Daoy (cell line): ENCODE measurements around the gene DTNB. TPM values are rescaled to one million over a fixed set of nuclear protein-coding genes. Genes with fewer than 3 reads are reported as not detected.
"Not testable (repeated sequence)": the region's sequence is repeated elsewhere in the genome, so short reads cannot be mapped to it uniquely, and the experiment has no call there.

Experiments
- DNase-seq: peaks from one replicate; pipeline ENCODE4 v3.0.0-alpha.2; 2015; ENCODE audit warnings: low read depth
- total RNA-seq: library from RNA; depleted of rRNA; stranded (reverse); fragments of >200 nt; shearing (Covaris generic); gene quantifications from 2 replicates; pipeline ENCODE4 v1.2.3, GENCODE V29; 2014

DTNB gene
- total RNA-seq, 1 experiment from 2014 or later = 5.0 TPM

DNA sequence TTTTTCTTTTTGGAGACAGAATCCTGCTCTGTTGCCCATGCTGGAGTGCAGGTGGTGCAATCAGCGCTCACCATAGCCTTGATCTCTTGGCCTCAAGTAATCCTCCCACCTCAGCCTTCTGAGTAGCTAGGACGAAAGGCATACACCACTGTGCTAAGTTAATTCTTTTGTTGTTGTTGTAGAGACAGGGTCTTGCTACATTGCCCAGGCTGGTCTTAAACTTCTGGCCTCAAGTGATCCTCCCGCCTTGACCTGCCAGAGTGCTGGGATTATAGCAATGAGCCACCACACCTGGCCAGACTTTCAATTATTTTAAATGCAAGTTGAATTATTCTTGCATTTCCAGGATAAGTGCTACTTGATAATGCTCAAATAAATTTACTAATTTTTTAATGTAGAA is 126.5 kb downstream of the DTNB start:
- no peak for DNase-seq

DNA sequence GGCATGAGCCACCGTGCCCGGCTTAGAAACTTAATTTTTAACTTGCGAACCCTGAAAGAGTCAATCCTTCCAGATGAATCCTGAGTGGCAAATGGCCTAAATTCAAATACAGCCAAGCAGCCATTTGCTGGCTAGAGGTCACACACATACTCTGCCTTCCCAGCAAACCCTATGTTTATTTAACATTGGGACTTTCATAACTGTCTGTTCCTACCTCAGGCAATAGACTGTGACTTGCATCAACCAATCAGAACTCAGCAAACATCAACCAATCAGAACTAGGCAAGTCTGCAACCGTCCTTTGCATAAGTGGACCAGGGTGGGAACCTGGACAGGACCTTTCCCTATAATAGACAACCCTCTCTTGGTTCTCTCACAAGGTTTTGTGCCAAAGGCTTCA is 127.5 kb downstream of the DTNB start:
- no peak for DNase-seq

DNA sequence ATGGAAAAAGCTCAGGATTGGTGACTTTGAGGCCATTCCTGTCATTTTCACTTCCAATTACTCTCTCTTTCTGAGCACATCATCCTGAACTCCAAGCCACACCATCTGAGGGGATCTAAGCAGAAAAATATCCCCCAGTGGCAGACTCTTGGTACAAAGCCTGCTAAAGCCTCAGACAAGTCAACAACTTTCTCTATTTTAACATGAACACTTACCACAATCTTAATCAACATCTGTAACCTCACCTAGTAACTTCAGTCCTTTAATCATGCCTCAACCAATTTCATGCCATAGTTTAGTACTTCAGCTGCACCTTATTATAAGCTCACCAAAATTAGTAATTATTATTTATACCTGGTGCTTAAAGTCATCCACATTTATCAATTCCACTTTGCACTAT is 128.9 kb downstream of the DTNB start:
- DNase-seq = no peak

DNA sequence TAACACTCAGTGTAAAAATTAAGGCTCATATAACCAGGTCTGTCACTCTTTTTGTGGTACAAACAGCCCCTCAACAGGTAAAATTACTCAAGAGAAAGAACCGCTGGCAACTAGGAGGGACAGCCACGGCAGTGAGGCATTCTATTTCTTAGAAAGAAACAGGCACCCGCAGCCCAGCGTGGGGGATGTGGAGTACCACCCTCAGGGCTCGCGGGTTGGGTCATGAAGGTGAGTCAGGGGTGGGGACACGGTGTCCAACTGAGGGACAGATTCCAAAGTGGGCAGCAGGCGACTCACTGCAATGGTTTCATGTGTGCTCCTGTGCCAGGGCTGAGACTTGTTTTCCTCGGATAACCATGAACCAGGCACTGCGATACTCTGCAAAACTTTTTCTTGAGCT is 129.4 kb downstream of the DTNB start:
- DNase-seq = no peak

DNA sequence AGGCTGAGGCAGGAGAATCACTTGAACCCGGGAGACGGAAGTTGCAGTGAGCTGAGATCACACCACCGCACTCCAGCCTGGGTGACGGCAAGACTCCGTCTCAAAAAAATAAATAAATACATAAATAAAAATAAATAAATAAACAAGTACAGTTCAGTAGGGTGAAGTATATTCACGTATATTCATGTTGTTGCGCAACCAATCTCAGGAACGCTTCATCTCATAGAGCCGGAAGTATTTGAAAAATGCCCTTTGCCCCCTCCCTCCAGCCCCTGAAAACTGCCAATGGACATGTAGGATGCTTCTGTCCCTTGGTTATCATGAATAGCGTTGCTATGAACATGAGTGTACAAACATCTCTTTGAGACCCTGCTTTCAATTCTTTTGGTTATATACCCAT is 132.0 kb downstream of the DTNB start:
- no peak for DNase-seq

DNA sequence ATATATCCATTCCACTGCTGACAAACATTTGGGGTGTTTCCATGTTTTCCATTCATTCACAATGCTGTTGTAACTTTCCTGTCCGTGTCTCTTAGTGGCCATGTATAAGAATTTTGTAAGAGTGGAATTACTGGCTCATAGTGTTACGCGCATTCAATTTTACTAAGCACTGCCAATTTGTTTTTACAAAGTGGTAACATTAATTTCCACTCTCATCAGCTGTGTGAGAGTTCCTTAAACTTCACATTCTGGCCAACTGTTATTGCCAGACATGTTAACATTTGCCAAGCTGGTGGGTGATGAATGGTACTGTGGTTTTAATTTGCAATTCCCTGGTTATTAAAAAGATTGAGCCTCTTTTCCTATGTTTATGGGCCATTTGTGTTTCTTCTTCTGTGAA is 134.2 kb downstream of the DTNB start:
- no peak for DNase-seq

DNA sequence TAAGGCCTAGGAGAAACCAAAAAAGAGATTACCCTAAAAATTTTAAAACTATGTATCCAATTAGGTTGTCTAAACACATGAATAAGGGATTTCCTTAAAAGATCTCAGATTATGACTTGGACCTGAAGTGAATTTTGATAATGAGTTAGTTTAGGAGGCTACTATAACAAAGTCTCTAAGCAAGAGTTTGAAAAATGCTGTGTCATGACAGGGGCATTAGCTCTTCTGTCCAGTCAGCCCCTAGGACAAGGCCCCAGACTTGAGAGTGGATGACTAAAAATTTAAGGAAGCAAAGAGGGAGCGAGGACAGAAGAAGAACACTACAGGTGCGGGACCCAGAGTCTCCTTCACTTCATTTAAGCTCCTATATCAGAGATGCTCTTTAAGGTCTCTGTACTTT is 135.9 kb downstream of the DTNB start:
- DNase-seq = no peak

DNA sequence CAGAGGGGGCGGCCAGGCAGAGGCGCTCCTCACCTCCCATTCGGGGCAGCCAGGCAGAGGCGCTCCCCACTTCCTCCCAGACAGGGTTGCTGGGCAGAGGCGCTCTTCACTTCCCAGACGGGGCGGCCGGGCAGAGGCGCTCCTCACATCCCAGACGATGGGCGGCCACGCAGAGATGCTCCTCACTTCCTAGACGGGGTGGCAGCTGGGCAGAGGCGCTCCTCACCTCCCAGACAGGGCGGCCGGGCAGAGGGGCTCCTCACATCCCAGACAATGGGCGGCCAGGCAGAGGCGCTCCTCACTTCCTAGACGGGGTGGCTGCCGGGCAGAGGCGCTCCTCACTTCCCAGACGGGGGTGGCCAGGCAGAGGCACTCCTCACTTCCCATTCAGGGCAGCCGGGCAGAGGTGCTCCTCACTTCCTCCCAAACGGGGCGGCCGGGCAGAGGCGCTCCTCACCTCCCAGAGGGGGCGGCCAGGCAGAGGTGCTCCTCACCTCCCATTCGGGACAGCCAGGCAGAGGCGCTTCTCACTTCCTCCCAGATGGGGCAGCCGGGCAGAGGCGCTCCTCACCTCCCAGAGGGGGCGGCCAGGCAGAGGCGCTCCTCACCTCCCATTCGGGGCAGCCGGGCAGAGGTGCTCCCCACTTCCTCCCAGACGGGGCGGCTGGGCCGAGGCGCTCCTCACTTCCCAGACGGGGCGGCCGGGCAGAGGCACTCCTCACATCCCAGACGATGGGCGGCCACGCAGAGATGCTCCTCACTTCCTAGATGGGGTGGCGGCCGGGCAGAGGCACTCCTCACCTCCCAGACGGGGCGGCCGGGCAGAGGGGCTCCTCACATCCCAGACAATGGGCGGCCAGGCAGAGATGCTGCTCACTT is 137.7 kb downstream of the DTNB start:
- DNase-seq = not testable (repeated sequence)

DNA sequence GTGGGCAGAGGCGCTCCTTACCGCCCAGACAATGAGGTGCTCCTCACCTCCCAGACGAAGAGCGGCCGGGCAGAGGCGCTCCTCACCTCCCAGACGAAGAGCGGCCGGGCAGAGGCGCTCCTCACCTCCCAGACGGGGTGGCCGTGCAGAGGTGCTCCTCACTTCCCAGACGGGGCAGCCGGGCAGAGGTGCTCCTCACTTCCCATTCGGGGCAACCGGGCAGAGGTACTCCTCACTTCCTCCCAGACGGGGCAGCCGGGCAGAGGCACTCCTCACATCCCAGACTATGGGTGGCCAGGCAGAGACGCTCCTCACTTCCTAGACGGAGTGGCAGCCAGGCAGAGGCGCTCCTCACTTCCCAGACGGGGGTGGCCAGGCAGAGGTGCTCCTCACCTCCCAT is 138.4 kb downstream of the DTNB start:
- not testable (repeated sequence) for DNase-seq

DNA sequence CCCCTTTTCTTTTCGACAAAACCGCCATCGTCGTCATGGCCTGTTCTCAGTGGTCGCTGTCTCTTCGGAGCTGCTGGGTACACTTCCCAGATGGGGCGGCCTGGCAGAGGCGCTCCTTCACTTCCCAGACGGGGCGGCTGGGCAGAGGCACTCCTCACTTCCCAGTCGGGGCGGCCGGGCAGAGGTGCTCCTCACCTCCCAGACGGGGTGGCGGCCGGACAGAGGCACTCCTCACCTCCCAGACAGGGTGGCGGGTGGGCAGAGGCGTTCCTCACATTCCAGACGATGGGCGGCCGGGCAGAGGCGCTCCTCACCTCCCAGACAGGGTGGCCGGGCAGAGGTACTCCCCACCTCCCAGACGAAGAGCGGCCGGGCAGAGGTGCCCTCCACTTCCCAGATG is 138.9 kb downstream of the DTNB start:
- DNase-seq = no peak

DNA sequence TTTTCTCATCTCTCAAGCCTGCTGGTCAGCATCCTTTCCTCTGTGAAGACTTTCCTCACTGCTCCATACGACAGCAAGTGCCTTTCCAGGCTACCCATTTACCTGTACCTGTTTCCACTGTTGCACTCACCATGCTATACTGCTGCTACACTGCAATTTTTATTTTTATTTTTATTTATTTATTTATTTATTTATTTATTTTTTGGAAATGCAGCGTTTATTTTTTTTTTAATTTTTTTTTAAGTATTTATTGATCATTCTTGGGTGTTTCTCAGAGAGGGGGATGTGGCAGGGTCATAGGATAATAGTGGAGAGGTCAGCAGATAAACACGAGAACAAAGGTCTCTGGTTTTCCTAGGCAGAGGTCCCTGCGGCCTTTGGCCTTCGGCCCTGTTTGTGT is 139.6 kb downstream of the DTNB start:
- not testable (repeated sequence) for DNase-seq

DNA sequence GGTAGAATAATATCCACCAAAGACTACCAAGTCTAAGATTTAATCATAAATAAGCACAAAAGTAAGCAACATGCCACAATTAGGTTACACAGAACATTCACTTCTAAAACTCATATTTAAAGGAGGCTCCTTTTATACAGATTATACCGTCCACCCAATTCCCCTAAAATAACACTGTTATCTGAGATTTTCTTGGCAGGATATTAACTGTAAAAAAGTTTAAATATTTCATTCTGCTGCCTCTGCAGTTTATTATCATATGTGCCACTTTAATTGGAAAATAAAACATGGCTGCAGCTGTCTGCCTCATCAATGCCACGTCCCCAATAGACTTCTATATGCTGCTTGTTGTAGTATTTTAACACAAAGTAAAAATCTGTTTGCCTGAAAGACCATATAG is 140.9 kb downstream of the DTNB start:
- no peak for DNase-seq

DNA sequence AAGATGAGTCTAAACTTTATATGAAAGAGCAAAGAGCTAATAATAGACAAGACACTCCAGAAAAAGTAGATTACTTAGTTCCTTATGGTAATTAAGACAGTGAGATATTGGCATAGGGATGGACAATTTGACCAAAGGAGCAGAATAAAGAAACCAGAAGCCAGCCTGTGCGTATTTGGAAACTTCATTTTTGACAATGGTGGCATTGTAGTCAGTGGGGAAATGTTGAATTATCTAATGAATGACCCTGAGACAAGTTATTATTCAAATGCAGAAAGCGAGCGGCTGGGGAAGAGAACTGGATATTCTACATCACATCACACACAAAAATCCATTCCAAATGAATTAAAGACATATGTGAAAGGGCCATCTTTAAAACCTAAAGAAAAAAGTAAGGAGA is 144.3 kb downstream of the DTNB start:
- no peak for DNase-seq

DNA sequence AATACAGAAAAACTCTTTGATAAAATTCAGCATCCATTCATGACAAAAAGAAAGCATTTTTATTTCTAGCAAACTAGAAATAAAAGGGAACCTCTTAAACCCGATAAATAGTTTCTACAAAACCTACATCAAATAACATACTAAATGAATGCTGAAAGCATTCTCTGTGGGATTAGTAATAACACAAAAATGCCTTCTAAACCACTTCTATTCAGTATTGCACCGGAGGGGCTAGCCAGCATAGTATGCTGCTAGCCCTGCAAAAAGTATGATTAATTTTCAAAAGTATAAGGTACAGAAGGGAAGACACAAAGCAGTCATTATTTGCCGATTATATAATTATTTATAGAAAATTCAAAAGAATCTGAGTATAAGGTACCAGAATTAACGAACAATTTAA is 145.2 kb downstream of the DTNB start:
- peak; percentile 30 for DNase-seq

DNA sequence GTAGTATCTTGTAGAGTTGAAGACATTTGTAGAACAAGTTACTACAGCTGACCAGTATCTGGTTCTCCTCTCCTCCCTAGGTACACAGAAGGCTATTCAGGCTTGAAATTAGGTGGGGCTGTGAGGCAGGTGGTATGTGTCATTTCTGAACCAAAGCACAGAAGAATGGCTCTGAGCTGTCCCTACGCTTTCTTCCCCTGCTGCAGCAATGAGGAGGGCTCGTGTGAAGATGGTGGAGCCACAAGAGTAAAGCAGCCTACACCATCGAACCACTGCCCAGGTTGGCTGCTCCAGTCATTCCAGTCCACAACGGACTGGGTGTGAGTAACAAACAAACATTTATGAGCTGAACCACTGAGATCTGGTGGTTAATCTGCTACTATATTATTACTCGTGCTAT is 148.9 kb downstream of the DTNB start:
- DNase-seq = no peak

DNA sequence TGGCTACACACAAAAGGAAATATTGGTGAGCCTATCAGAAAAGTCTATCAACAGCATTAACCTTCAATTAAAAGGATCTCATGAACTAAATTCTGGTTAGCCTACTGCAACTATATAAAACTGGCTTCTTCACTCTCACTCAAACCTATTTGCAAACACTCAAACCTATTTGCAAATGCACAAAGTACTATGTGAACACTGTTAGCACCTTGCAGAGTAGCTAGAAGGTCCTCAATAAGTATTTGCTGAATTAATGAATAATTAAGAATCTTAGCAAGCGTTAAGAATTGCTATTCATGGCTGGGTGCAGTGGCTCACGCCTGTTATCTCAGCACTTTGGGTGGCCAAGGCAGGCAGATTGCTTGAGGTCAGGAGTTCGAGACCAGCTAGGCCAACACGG is 150.3 kb downstream of the DTNB start:
- no peak for DNase-seq

DNA sequence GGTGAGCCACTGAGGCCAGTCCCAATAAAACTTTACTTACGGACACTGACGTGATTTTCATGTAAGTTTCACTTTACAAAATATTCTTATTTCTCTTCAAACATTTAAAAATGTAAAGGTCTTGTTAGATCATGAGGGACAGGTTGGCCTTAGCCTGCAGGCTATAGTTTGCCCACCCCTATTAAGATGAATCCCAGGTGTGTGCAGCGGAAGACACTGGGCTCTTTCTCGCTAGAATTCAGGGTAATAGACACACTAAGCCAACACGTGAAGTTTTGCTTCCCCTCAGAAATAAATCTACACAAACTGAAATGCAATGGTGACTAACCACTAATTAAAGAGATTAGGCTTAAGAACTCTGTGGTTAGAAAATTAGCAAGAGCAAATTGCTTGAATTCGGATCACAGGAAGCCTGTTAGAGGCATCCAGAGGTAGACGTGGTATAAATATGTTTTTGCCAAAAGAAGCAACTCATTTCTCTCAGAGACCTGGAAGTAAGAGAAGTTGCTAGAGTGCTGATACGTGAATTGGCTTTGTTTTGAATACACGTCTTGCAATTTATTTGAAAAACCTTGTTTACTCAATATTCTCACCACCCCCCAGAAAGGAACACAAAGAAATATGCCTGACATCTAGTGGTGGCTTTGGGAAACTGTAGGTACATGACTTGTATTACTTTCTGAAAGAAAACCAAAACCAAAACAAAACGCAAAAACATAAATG is 151.6 kb downstream of the DTNB start:
- peak; percentile 50 for DNase-seq

DNA sequence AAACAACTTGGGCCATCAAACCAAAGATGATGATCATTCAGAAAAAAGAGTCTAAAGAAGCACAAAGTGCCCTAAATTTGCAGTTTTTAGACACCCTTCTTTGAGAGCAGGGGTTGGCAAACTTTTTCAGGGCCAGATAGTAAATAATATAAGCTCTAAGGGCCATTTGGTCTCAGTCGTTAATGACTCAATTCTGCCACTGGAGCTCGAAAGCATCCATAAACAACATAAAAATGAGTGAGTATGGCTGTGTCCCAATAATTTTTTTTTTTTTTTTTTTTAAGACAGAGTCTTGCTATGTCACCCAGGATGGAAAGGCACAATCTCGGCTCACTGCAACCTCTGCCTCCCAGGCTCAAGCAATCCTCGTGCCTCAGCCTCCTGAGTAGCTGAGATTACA is 152.3 kb downstream of the DTNB start:
- DNase-seq = no peak

DNA sequence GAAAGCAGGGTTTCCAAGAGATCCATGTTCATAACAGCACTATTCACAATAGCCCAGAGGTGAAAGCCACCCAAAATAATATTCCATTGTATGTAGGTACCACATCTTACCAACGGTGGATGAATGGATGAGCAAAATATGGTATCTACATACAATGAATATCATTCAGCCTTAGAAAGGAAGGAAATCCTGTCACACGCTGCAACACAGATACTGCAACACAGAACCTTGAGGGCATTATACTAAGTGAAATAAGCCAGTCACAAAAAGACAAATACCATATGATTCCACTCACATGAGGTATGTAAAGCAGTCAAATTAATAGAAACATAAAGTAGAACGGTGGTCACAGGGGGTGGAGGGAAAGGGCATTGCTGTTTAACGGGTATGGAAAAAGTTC is 155.7 kb downstream of the DTNB start:
- no peak for DNase-seq

DNA sequence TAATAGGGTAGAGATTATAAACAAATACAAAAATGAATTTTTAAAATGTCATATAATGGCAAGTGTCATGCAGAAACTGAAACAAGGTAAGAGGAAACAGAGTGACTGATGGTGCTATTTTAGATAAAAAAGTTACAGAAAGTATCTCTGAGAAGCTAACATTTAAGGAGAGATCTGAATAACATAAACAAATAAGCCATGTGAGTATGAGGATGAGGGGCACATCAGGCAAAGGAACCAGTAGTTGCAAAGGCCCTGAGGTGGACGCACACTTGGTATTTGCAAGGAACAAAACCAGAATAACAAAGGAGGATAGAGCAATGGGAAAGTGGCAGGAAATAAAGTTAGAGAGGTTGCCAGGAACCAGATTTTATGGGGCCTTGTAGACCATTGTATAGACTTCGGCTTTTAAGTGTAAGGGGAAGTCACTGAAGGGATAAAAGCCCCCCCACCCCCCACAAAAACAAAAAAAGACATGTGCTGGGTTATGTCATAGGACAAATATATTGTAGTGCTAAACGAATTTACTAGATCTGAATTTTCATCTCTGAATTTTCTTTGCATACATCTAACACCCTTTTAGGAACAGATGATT is 159.2 kb downstream of the DTNB start:
- no peak for DNase-seq

DNA sequence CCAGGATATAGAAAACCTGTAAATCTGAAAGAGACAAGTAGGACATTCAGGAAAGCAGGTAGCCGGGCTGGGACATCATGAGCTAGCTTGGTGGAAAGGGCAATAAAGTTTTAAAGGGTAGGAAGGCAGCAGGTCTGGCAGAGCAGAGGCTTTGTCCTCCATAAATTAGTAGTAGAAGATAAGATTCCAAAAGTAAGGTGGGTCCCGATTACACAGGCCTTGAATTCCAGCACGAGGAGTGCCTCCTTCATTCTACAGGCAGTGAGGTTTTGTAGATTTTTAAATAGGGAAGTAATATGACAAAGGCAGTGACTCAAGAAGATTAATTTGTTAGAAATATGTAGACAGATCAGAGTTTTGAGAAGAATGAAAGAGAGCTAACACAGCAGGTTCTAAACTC is 160.7 kb downstream of the DTNB start:
- no peak for DNase-seq

DNA sequence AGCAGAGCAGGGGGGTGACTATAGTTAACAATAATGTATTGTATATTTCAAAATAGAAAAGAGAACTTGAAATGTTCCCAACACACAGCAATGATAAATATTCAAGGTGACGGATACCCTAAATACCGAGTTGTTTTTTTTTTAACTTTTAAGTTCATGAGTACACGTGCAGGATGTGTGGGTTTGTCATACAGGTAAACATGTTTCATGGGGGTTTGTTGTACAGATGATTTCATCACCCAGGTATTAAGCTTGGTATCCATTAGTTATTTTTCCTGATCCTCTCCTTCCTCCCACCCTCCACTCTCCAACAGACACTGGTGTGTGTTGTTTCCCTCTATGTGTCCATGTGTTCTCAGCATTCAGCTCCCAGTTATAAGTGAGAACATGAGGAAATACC is 167.2 kb downstream of the DTNB start:
- no peak for DNase-seq

DNA sequence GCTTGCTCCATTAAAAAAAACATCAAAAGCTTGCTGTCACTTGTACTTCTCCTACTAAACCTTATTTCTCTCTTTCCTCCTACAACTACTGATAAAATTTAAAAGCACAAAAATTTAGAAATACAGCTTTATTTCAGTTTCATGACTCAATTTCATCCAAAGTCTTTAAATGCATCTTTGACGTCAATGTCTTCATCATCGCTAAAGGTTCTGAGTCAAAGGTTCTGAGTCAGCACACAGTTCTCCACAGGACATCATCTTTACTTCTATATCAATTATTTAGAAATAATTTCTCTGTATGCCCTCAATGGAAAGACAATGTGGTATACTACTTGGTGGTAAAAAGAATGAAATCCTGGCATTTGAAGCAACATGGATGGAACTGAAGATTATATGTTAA is 167.8 kb downstream of the DTNB start:
- no peak for DNase-seq
